ENCODE measurements around the gene NTF4.

GRCh38 chr19:49085020-49085867 lies 20.6 kb upstream of the NTF4 start, which contains the start of gene SNRNP70:
- no peak for TF ChIP-seq CTCF (IDR thresholded peaks at IDR 0.05; ENCODE audit: insufficient read depth, low read depth, low read length)
- no peak for TF ChIP-seq EZH2 (IDR thresholded peaks at IDR 0.05; ENCODE audit: insufficient read depth, low read length)

Measured in astrocyte (in vitro differentiated cells and primary cell).